ENCODE results near the gene AK9. TPM values are rescaled to one million over a fixed set of nuclear protein-coding genes. Genes with fewer than 3 reads are reported as not detected.

The AK9 gene
- total RNA-seq (2013; cell fraction: nucleolus; rRNA removed), result 9.5 and 12.9 TPM in 2 replicates
- total RNA-seq (2014; rRNA removed) (2.1 and 2.9 TPM in 2 replicates), total RNA-seq (2014; rRNA removed; fragmentation: Illumina TruSeq; extraction: Trizol) (4.6 and 4.7 TPM in 2 replicates), total RNA-seq (2021) (2.8 and 3.4 TPM in 2 replicates), polyA plus RNA-seq (2011; rRNA removed) (5.3 and 7.3 TPM in 2 replicates), polyA plus RNA-seq (2014; fragmentation: Illumina TruSeq; extraction: Trizol) (3.7 and 4.3 TPM in 2 replicates), polyA plus RNA-seq (2014; fragmentation: Nextera tagmentation; extraction: Ambion mirVana) (1 to 10 TPM; 4.0 to 5.8 TPM), polyA plus RNA-seq (2014; rRNA removed) (2.2 and 3.6 TPM in 2 replicates), polyA plus RNA-seq (2016; fragmentation: Nextera tagmentation; extraction: Ambion mirVana) (1 to 10 TPM; 4.5 to 7.4 TPM), polyA minus RNA-seq (2011; rRNA and poly(A)+ RNA removed) (1.2 and 3.4 TPM in 2 replicates), Bru-seq, nascent RNA (percentile 41 among the genes with signal in this experiment), BruChase-seq, experiment 1, labeled RNA remaining after a 6-hour chase (percentile 35 among the genes with signal in this experiment), BruChase-seq, experiment 2, labeled RNA remaining after a 2-hour chase (percentile 40 among the genes with signal in this experiment)
- polyA plus RNA-seq (2011; ENCODE audit: low read depth), result 2.9 TPM
- polyA plus RNA-seq (2011; cell fraction: cytosol; rRNA removed), result 1.2 and 1.6 TPM in 2 replicates
- polyA plus RNA-seq (2011; cell fraction: nucleus; rRNA removed), result 3.4 and 3.8 TPM in 2 replicates
- 1.9 and 3.9 TPM in 2 replicates for polyA plus RNA-seq (2012)
- 1.2 TPM in 1 of 2 replicates, not detected in the other for polyA minus RNA-seq (2011; cell fraction: cytosol; rRNA and poly(A)+ RNA removed)
- polyA minus RNA-seq (2011; cell fraction: nucleus; rRNA and poly(A)+ RNA removed), result 2.0 and 2.5 TPM in 2 replicates
- long read RNA-seq, experiment 1, partial matches to known transcripts, result 0 of 1 reads
- long read RNA-seq, experiment 1, other reads (novel, unspliced or antisense), result 0 of 1 reads
- long read RNA-seq, experiment 2, partial matches to known transcripts, result 5 of 12 reads
- long read RNA-seq, experiment 2, other reads (novel, unspliced or antisense), result 5 of 12 reads

GRCh38 chr6:109690737-109691621 is at the start of gene AK9, which contains the start of gene FIG4:
AK9 (minus strand) TSS chr6:109691202; CDS start chr6:109675745, 15,457 bp downstream.
FIG4 (plus strand) TSS chr6:109691296; CDS start chr6:109691436, 140 bp downstream.
- Histone ChIP-seq H3K27ac (ENCODE audit: control insufficient read depth, insufficient read depth) (peak within 1 kb of the TSS; percentile 67), H3K9me3 (replicated peaks; ENCODE audit: control insufficient read depth, insufficient read depth, low read length) (no peaks in the 10 kb centered on the region), H3K79me2 (ENCODE audit: control insufficient read depth, insufficient read depth, low read length) (peaks cover 8% of the 10 kb centered on the region), H2AFZ (ENCODE audit: control insufficient read depth, low read depth, low read length) (peak within 1 kb of the TSS; percentile 99), H3K36me3 (ENCODE audit: control insufficient read depth in 2 of 2, insufficient read depth in 2 of 2, low read length in 1 of 2) (no peaks in the 10 kb centered on the region), H4K20me1 (ENCODE audit: control insufficient read depth, insufficient read depth) (no peaks in the 10 kb centered on the region), H3K4me3 (peak within 1 kb of the TSS; percentile 91), H3K4me1 (ENCODE audit: control insufficient read depth, insufficient read depth, low read length) (peaks cover 5% of the 10 kb centered on the region), H3K4me2 (ENCODE audit: control insufficient read depth, insufficient read depth) (peak within 1 kb of the TSS; percentile 66), H3K9ac (ENCODE audit: control insufficient read depth, insufficient read depth, low read length) (peak within 1 kb of the TSS; percentile 72), H3K27me3 (replicated peaks in 1 of 2; ENCODE audit: control insufficient read depth in 2 of 2, insufficient read depth in 2 of 2, low read length in 1 of 2) (no peaks in the 10 kb centered on the region)
- SMC1A ChIA-PET (ENCODE audit: uncharacterized antibody, unreplicated experiment), result interaction anchor here (0.7 to 5.0 kb wide), 5 partner anchors 8 to 349 kb away, joined by 3 to 35 read pairs (median 4); no protein-coding TSS in a partner anchor
- ATAC-seq, result peak; percentile 97
- peak; percentile 61 for DNase-seq (ENCODE audit: low read depth, low spot score)
- FAIRE-seq, result peak; percentile 92
- under 1% methylated on average over 46 of the region's 47 CpGs for WGBS (ENCODE audit: insufficient coverage, insufficient replicate concordance, low lambda C conversion rate, missing lambda C conversion rate)
- intact Hi-C loops (cut with micrococcal nuclease; ENCODE audit: unreplicated experiment), result loop anchor here (5.0 to 10.0 kb wide), 2 partner anchors 94 to 494 kb away; partner anchors contain the start of gene CDC40
- BruUV-seq (replicated peaks), result TSS peak; percentile 95
- RAD21 ChIA-PET (ENCODE audit: unreplicated experiment), result interaction anchor here (0.9 to 2.0 kb wide), 4 partner anchors 10 to 348 kb away, joined by 3 to 13 read pairs (median 4); no protein-coding TSS in a partner anchor
- POLR2A ChIA-PET, result interaction anchor here (0.6 to 1.2 kb wide), 3 partner anchors 216 to 250 kb away, joined by 3 read pairs; partner anchors contain the start of genes PPIL6 and SMPD2
- CTCF ChIA-PET, result interaction anchor here (0.8 to 2.4 kb wide), 4 partner anchors 13 to 349 kb away, joined by 3 to 18 read pairs (median 4); no protein-coding TSS in a partner anchor
- in situ Hi-C loops (cut with MboI), result loop anchor here (10.0 kb wide), 1 partner anchor 166 kb away; no protein-coding TSS in a partner anchor
- TF ChIP-seq CREB1 (IDR thresholded peaks at IDR 0.05; ENCODE audit: low read depth), result peak; percentile 64; the same call in 1 of the 2 replicates
- TF ChIP-seq, protein P1, sequence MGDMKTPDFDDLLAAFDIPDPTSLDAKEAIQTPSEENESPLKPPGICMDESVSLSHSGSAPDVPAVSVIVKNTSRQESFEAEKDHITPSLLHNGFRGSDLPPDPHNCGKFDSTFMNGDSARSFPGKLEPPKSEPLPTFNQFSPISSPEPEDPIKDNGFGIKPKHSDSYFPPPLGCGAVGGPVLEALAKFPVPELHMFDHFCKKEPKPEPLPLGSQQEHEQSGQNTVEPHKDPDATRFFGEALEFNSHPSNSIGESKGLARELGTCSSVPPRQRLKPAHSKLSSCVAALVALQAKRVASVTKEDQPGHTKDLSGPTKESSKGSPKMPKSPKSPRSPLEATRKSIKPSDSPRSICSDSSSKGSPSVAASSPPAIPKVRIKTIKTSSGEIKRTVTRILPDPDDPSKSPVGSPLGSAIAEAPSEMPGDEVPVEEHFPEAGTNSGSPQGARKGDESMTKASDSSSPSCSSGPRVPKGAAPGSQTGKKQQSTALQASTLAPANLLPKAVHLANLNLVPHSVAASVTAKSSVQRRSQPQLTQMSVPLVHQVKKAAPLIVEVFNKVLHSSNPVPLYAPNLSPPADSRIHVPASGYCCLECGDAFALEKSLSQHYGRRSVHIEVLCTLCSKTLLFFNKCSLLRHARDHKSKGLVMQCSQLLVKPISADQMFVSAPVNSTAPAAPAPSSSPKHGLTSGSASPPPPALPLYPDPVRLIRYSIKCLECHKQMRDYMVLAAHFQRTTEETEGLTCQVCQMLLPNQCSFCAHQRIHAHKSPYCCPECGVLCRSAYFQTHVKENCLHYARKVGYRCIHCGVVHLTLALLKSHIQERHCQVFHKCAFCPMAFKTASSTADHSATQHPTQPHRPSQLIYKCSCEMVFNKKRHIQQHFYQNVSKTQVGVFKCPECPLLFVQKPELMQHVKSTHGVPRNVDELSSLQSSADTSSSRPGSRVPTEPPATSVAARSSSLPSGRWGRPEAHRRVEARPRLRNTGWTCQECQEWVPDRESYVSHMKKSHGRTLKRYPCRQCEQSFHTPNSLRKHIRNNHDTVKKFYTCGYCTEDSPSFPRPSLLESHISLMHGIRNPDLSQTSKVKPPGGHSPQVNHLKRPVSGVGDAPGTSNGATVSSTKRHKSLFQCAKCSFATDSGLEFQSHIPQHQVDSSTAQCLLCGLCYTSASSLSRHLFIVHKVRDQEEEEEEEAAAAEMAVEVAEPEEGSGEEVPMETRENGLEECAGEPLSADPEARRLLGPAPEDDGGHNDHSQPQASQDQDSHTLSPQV (IDR thresholded peaks at IDR 0.05), result no peak
- no peak for TF ChIP-seq ZNF217 (IDR thresholded peaks at IDR 0.05)
- TF ChIP-seq SMARCA5 (IDR thresholded peaks at IDR 0.05), result no peak
- peak; percentile 48; the same call in 1 of the 2 replicates for TF ChIP-seq SPI1 (IDR thresholded peaks at IDR 0.05; ENCODE audit: borderline replicate concordance, insufficient read depth, low read depth, low read length)
- 0 out of 4 replicates have a peak, but pooled peaks have one; percentile 2 to 19 for TF ChIP-seq BHLHE40 (IDR thresholded peaks at IDR 0.05; ENCODE audit: borderline replicate concordance in 1 of 2, low read depth in 2 of 2, low read length in 1 of 2)
- TF ChIP-seq, protein P2, sequence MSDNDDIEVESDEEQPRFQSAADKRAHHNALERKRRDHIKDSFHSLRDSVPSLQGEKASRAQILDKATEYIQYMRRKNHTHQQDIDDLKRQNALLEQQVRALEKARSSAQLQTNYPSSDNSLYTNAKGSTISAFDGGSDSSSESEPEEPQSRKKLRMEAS (IDR thresholded peaks at IDR 0.05; ENCODE audit: low read depth, low read length), result no peak
- TF ChIP-seq BACH1 (IDR thresholded peaks at IDR 0.05; ENCODE audit: borderline replicate concordance), result 0 out of 2 replicates have a peak, but pooled peaks have one; percentile 32
- peak; percentile 37; the same call in 1 of the 2 replicates for TF ChIP-seq PKNOX1 (IDR thresholded peaks at IDR 0.05)
- TF ChIP-seq HDGF (IDR thresholded peaks at IDR 0.05), result no peak; the same call in 1 of the 2 replicates

All from GM12878 (cell line).